HG03045 (cell line): Measurements from ENCODE around the gene ZNF311.
A peak's percentile ranks its signal among the peaks of the same experiment; 100 is the strongest.
"Not testable (repeated sequence)": the region's sequence is repeated elsewhere in the genome, so short reads cannot be mapped to it uniquely, and the experiment has no call there.

ENCODE experiments used
- ATAC-seq: cut with Tn5 transposase; IDR thresholded peaks from one replicate; pipeline ENCODE4 v1.9.1; 2021; ENCODE audit warnings: mild to moderate bottlenecking, moderate library complexity; ENCODE audit not compliant: unreplicated experiment

ZNF311 gene

DNA sequence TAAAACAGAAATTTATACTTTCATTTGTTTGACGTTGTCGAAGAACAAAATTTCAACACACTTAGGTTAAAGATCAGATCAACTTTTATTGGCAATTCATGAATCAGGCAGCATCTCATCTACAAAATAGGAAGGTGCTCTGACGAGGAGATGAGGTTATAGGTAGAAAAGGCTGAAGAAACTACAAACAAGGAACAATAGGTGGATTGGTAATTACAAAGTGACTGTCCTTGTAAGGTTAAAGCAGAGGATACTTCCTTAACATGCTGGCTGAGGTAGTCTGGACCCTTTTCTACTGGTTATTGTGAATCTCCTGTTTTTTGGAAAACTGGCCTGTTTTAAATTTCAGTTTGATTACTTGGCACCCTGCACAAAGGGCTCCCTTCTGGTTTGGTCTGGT, 48.8 kb downstream of the ZNF311 start:
- ATAC-seq = no peak

DNA sequence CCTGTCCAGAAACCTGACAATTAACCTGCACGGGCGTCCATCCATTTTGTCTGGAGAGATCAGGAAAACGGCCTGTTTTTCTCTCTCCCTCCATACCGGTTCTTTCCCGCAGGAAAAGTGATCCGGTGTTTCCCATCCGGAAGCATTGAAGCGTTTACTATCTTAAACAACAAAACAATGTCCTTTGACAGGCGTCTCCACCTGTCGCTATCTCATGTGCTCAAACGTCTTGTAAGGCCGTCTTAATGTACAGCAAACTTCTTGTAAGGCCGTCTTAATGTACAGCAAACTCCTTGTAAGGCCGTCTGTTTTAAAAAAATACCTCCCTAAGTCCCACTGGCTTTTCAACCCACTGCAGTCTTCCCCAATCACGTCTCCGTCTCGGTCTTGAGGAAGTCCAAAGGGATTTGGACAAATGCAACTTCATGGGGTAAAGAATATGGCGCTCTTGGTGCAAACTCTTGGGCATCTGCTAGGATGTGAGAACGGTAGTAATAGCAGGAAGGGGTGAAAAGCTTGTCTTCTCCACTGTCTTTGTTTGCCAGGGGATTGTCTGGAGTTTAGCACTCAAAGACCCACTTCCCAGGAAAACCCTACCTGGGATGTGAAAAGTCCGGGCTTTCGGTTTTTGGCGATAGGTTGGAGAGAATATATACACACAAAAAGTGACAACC, 51.4 kb downstream of the ZNF311 start:
- ATAC-seq = no peak

- ATAC-seq = peak; percentile 50
Observed at GRCh38 chr6:28953039-28953584, 52.0 kb downstream of the ZNF311 start.

DNA sequence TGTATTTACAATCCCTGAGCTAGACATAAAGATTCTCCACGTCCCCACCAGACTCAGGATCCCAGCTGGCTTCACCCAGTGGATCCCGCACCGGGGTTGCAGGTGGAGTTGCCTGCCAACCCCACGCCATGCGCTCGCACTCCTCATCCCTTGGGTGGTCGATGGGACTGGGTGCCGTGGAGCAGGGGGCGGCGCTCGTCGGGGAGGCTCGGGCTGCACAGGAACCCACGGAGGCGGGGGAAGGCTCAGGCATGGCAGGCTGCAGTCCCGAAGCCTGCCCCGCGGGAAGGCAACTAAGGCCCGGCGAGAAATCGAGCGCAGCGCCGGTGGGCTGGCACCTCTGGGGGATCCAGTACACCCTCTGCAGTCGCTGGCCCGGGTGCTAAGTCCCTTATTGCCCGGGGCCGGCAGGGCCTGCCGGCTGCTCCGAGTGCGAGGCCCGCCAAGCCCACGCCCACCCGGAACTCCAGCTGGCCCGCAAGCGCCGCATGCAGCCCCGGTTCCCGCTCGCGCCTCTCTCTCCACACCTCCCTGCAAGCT, 55.4 kb downstream of the ZNF311 start:
- ATAC-seq = not testable (repeated sequence)

DNA sequence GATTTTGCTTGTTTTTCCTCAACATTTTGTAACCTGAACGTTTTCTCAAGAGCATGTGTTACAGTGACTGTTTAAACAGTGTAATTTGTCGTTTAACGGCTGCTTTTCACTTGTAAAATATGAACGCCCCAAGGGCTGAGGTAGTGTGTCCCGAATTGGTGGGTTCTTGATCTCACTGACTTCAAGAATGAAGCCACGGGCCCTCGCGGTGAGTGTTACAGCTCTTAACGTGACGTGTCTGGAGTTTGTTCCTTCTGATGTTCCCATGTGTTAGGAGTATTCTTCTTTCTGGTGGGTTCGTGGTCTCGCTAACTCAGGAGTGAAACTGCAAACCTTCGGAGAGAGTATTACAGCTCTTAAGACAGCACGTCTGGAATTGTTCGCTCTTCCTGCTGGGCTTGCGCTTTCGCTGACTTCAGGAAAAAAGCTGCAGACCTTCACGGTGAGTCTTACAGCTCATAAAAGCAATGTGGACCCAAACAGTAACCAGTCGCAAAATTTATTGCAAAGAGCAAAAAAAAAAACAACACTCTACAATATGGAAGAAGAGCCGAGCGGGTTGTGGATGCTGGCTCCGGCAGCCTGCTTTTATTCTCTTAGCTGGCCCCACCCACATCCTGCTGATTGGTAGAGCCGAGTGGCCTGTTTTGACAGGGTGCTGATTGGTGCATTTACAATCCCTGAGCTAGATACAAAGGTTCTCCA, 56.2 kb downstream of the ZNF311 start:
- no peak for ATAC-seq

GRCh38 chr6:28947831-28948270, 57.3 kb downstream of the ZNF311 start:
- ATAC-seq = no peak

DNA sequence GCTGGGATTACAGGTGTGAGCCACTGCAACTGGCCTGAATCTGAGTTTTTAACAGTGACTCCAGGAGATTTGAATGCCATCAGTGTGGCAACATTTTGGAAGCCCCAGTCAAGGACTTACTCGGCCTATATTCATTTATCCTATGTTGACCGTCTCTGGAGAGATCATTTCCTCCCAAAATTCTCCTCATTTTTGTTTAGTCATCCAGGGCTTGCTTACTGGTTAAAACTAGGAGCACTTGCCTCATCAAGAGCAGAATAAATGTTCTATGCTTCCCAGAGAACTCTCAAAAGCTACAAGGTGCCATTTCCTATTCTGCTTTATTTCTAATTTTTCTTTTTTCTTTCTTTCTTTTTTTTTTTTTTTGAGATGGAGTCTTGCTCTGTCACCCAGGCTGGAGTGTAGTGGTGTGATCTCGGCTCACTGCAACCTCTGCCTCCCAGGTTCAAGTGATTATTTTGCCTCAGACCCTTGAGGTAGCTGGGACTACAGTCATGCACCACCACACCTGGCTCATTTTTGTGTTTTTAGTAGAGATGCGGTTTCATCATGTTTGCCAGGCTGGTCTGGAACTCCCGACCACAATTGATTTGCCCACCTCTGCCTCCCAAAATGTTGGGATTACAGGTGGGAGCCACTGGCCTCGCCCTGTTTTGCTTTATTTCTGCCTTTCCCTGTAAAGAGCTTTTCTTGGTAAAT, 57.9 kb downstream of the ZNF311 start:
- ATAC-seq = no peak

DNA sequence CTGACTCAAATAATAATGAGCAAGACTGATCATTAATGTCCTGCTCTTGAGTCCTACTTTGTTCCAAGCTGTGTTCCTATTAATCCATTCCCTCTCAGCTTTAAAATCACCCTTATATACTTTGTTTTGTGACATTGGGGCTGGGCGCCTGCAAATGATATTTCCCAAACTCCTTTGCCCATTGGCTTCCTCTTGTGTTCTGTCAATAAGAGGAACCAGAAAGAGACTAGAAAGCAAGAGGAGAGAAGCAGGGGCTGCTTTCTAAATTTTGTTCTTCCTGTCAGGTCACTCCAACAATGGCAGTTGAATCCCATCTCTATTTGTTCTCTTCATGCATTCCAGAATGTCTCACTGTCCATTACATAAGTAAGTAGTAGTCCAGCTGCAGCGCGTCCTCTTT, 59.8 kb downstream of the ZNF311 start:
- ATAC-seq = no peak
